Measurements from ENCODE around the gene BRCA1. TPM values are rescaled to one million over a fixed set of nuclear protein-coding genes. Genes with fewer than 3 reads are reported as not detected.

BRCA1 gene
- total and polyA plus RNA-seq, 2 donors (not counting 1 experiment from before 2014, with no cell fraction given): 2.4 to 7.2 TPM

DNA sequence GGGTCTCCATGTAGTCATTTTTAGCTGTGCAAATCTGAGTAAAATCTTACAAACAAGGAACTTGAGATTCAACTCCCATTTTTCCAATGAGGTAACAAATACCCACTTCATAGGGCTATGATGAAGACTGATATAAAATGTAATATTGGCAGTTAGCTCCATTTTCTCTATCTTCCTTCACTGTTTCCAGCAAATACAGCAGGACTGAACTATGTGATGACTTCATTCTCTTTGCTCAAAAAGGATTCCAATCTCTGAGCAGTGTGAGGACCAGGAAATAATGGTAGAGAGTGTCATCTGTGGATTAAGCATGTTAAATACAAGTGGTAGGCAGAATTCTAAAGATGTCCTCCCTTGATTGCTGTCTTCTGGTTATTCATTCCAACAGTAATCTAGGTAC is 81.9 kb downstream of the BRCA1 start:
- Histone ChIP-seq H2AFZ (ENCODE audit: insufficient read depth, low read depth, low read length, poor library complexity, severe bottlenecking) (no peak overlapping the region), H3K4me2 (replicated peaks; ENCODE audit: low read depth, low read length, poor library complexity, severe bottlenecking) (no peak overlapping the region), H3K4me1 (ENCODE audit: control insufficient read depth in 2 of 2, insufficient read depth in 2 of 2, low read length in 2 of 2) (no peaks in the 10 kb centered on the region), H3K9me3 (ENCODE audit: control extremely low read depth in 1 of 3, control insufficient read depth in 2 of 3, insufficient read depth in 1 of 3, low read length in 2 of 3) (no peaks in the 10 kb centered on the region), H3K79me2 (ENCODE audit: control insufficient read depth, insufficient read depth, low read length) (no peaks in the 10 kb centered on the region), H3K4me3 (ENCODE audit: control extremely low read depth in 1 of 5, extremely low read depth in 1 of 5, insufficient read depth in 1 of 5, low read depth in 2 of 5, low read length in 4 of 5) (no peak overlapping the region), H4K20me1 (ENCODE audit: control insufficient read depth, insufficient read depth, low read length, poor library complexity, severe bottlenecking) (no peaks in the 10 kb centered on the region), H3K36me3 (replicated peaks in 1 of 2; ENCODE audit: control extremely low read depth in 1 of 2, control insufficient read depth in 1 of 2, extremely low read depth in 1 of 2, insufficient read depth in 2 of 2, low read length in 1 of 2) (no peaks in the 10 kb centered on the region), H3K27me3 (replicated peaks in 1 of 4; ENCODE audit: control extremely low read depth in 1 of 4, control insufficient read depth in 3 of 4, insufficient read depth in 4 of 4, low read length in 3 of 4) (no peaks in the 10 kb centered on the region), H3K27ac (ENCODE audit: low read length in 2 of 2) (no peak overlapping the region), H3K9ac (ENCODE audit: low read length) (no peak overlapping the region)
- ChIA-PET CTCF (no interaction called here), POLR2A (interaction anchor here (0.6 kb wide), 1 partner anchor 792 kb away, joined by 3 read pairs; no protein-coding TSS in a partner anchor)
- DNase-seq: no peak
- intact Hi-C loops (cut with micrococcal nuclease): no loop called here
- H3K27ac Mint-ChIP-seq: no peak overlapping the region
- H3K4me3 Mint-ChIP-seq: no peak overlapping the region
- no peak for ATAC-seq (ENCODE audit: low read depth)
- no peaks in the 10 kb centered on the region for H3K4me1 Mint-ChIP-seq
- TF ChIP-seq, protein P1, sequence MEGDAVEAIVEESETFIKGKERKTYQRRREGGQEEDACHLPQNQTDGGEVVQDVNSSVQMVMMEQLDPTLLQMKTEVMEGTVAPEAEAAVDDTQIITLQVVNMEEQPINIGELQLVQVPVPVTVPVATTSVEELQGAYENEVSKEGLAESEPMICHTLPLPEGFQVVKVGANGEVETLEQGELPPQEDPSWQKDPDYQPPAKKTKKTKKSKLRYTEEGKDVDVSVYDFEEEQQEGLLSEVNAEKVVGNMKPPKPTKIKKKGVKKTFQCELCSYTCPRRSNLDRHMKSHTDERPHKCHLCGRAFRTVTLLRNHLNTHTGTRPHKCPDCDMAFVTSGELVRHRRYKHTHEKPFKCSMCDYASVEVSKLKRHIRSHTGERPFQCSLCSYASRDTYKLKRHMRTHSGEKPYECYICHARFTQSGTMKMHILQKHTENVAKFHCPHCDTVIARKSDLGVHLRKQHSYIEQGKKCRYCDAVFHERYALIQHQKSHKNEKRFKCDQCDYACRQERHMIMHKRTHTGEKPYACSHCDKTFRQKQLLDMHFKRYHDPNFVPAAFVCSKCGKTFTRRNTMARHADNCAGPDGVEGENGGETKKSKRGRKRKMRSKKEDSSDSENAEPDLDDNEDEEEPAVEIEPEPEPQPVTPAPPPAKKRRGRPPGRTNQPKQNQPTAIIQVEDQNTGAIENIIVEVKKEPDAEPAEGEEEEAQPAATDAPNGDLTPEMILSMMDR (IDR thresholded peaks at IDR 0.05): no peak
- no peak for TF ChIP-seq EZH2 (IDR thresholded peaks at IDR 0.05; ENCODE audit: borderline replicate concordance, insufficient read depth, low read depth, low read length, poor library complexity, severe bottlenecking)
- no peaks in the 10 kb centered on the region for H3K27me3 Mint-ChIP-seq
- no peaks in the 10 kb centered on the region for H3K9me3 Mint-ChIP-seq (ENCODE audit: insufficient read depth)

DNA sequence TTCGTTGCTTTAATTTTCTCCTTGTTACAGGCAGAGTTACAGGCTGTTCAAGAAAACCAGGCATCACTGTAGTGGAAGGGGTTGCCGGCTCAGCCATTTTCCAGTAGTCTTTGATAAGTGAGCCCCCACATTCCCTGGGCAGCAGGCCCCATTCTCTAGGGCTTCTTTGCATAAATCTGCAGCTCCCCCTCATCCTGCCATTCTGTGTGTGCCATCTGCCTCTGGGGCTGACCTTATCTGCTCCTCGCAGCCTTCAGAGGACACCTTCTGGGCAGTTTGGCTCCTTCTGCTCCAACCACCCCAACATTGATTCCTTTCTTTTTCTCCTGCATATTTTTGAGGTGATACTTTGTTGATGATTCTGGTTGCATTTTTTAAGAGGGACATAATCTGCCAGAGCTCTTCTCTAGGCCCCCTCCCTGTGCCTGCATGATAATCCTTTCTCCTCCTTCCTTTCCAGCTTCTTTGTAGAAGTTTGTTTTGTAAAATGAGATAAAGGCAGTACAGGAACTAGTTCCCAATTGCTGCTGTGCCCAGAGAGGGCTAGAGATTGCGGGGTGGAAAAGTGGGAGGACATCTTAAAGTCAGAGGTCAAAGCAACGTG is 83.0 kb downstream of the BRCA1 start:
- no peaks in the 10 kb centered on the region for H3K9me3 ChIP-seq (ENCODE audit: control extremely low read depth in 1 of 3, control insufficient read depth in 2 of 3, insufficient read depth in 1 of 3, low read length in 2 of 3)
- H3K4me3 ChIP-seq (ENCODE audit: control extremely low read depth in 1 of 5, extremely low read depth in 1 of 5, insufficient read depth in 1 of 5, low read depth in 2 of 5, low read length in 4 of 5): no peak overlapping the region
- ChIA-PET POLR2A (no interaction called here), CTCF (no interaction called here)
- no peak for DNase-seq
- Mint-ChIP-seq H3K27ac (no peak overlapping the region), H3K9me3 (ENCODE audit: insufficient read depth) (no peaks in the 10 kb centered on the region), H3K27me3 (no peaks in the 10 kb centered on the region), H3K4me1 (no peaks in the 10 kb centered on the region), H3K4me3 (no peak overlapping the region)
- no peaks in the 10 kb centered on the region for H3K79me2 ChIP-seq (ENCODE audit: control insufficient read depth, insufficient read depth, low read length)
- intact Hi-C loops (cut with micrococcal nuclease): no loop called here
- TF ChIP-seq EZH2 (IDR thresholded peaks at IDR 0.05; ENCODE audit: borderline replicate concordance, insufficient read depth, low read depth, low read length, poor library complexity, severe bottlenecking): no peak
- TF ChIP-seq, protein P1 (IDR thresholded peaks at IDR 0.05): no peak
- no peak for ATAC-seq (ENCODE audit: low read depth)
- 100% methylated on average over 2 of the region's 5 CpGs for WGBS (ENCODE audit: insufficient coverage)
- H3K27me3 ChIP-seq (replicated peaks in 1 of 4; ENCODE audit: control extremely low read depth in 1 of 4, control insufficient read depth in 3 of 4, insufficient read depth in 4 of 4, low read length in 3 of 4): no peaks in the 10 kb centered on the region
- H2AFZ ChIP-seq (ENCODE audit: insufficient read depth, low read depth, low read length, poor library complexity, severe bottlenecking): no peak overlapping the region
- H3K4me2 ChIP-seq (replicated peaks; ENCODE audit: low read depth, low read length, poor library complexity, severe bottlenecking): no peak overlapping the region
- no peaks in the 10 kb centered on the region for H3K36me3 ChIP-seq (replicated peaks in 1 of 2; ENCODE audit: control extremely low read depth in 1 of 2, control insufficient read depth in 1 of 2, extremely low read depth in 1 of 2, insufficient read depth in 2 of 2, low read length in 1 of 2)
- H4K20me1 ChIP-seq (ENCODE audit: control insufficient read depth, insufficient read depth, low read length, poor library complexity, severe bottlenecking): no peaks in the 10 kb centered on the region
- no peaks in the 10 kb centered on the region for H3K4me1 ChIP-seq (ENCODE audit: control insufficient read depth in 2 of 2, insufficient read depth in 2 of 2, low read length in 2 of 2)
- no peak overlapping the region for H3K9ac ChIP-seq (ENCODE audit: low read length)
- H3K27ac ChIP-seq (ENCODE audit: low read length in 2 of 2): no peak overlapping the region
